A549 (cell line): ENCODE measurements around the gene SPHK1.

Experiments used
- EHMT2 ChIP-seq: fragments of 200-600 bp; sonication (generic); IDR thresholded peaks from 2 replicates; pipeline ENCODE4 v1.6.1; 2016; ENCODE audit warnings: antibody characterized with exemption, low read depth, mild to moderate bottlenecking, moderate library complexity
- POLR2A ChIP-seq: IDR thresholded peaks from 2 replicates; pipeline ENCODE4 v1.6.1; 2012; ENCODE audit warnings: mild to moderate bottlenecking, low read length
- TF ChIP-seq, protein P1 (sequence below): fragments of 200-600 bp; sonication (generic); IDR thresholded peaks from 2 replicates; pipeline ENCODE4 v1.6.1; 2016; ENCODE audit warnings: antibody characterized with exemption, mild to moderate bottlenecking, moderate library complexity

DNA sequence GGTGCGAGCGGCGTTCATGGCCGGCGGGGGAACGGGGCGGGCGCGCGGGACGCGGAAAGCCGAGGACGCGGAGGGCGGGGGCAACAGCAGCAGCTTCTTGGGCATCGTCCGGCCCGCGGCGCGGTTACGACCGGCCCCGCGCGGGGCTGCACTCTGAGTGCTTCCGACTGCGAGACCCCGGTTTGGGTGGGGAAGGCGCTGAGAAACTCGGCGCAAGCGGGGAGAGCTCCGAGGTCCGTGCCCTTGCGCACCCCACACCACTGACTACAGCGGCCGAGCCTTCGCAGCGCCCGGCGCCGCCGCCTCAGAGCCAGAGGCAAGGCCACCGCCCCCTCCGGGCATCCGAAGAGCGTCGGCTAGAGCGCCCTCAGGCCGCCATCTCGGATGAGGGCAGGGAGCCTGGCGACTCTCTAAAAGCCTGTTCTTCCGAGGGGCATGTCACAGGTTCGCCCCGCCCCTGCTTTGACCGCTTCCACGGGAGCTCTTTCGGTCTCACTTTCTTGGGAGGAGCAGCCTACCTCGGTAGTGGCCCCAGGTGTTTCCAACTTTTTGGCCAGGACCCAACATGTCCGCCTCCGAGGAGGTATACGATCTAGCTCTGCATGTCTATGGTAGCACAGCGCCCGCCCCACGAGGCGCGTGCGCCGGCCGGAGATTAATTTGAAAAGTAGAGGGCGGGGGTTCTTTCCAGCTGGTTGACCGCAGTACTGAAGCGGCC, 30.7 kb upstream of the SPHK1 start, which contains the start of gene PRPSAP1:
- TF ChIP-seq POLR2A (peak; percentile 98), EHMT2 (no peak)
- TF ChIP-seq, protein P1, sequence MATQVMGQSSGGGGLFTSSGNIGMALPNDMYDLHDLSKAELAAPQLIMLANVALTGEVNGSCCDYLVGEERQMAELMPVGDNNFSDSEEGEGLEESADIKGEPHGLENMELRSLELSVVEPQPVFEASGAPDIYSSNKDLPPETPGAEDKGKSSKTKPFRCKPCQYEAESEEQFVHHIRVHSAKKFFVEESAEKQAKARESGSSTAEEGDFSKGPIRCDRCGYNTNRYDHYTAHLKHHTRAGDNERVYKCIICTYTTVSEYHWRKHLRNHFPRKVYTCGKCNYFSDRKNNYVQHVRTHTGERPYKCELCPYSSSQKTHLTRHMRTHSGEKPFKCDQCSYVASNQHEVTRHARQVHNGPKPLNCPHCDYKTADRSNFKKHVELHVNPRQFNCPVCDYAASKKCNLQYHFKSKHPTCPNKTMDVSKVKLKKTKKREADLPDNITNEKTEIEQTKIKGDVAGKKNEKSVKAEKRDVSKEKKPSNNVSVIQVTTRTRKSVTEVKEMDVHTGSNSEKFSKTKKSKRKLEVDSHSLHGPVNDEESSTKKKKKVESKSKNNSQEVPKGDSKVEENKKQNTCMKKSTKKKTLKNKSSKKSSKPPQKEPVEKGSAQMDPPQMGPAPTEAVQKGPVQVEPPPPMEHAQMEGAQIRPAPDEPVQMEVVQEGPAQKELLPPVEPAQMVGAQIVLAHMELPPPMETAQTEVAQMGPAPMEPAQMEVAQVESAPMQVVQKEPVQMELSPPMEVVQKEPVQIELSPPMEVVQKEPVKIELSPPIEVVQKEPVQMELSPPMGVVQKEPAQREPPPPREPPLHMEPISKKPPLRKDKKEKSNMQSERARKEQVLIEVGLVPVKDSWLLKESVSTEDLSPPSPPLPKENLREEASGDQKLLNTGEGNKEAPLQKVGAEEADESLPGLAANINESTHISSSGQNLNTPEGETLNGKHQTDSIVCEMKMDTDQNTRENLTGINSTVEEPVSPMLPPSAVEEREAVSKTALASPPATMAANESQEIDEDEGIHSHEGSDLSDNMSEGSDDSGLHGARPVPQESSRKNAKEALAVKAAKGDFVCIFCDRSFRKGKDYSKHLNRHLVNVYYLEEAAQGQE = no peak
